GDM1 (cell line): Measurements from ENCODE around the gene IGFBP6.

Source experiments
- DNase-seq: peaks from one replicate; lab custom pipeline; 2025; lab: John Stamatoyannopoulos, UW

The IGFBP6 gene

DNA sequence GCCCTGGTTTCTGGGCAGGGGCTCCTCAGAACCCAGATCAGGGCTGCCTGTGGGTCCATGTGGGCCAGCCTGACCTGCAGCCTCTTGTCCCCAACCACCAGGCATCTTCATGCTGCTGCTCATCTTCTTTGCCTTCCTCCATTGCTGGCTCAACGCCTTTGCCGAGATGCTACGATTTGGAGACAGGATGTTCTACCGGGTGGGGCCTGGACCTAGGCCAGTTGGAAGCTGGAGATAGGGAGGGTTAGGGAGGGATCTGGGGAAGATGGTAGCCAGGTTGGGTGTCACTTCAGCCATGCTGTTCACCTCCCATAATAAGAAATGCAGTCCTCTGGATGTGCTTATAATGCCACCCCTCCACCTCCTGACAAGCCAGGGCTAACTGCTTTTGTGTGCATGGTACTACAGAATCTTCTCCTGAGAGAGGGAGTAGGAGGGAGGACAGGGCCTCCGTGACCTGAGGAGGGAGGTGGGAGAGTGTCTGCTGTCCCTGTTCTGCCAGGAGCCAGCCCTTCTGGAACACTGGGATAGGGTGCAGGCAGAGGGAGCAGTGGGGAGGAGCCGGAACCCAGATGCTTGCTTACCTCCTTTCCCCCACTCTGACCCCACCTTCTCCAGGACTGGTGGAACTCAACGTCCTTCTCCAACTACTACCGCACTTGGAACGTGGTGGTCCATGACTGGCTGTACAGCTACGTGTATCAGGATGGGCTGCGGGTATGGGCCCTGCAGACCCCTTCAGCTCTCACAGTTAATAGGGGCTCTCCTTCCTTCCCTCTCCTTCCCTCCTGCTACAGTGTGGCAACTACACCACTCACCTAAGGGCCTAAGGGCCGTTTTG is 23.4 kb downstream of the IGFBP6 start:
- DNase-seq: no peak

DNA sequence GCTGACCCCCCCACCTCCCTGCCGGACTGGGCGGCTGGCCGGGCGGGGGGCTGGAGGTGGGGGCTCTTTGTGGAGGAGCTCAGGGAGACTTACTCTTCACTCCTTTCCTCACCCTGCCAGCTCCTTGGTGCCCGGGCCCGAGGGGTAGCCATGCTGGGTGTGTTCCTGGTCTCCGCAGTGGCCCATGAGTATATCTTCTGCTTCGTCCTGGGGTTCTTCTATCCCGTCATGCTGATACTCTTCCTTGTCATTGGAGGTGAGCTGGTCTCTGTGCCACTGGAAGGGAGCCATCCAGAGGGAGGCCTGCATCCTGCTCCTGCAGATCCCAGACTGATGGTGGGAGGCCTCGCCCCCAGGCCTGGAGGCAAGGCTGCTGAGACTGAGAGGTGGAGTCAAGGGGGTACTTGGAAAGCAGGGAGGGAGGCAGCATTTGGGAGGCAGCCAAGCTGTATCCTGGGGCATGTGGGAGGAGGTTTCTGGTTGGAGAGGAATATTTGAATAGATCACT is 25.5 kb downstream of the IGFBP6 start:
- no peak for DNase-seq

DNA sequence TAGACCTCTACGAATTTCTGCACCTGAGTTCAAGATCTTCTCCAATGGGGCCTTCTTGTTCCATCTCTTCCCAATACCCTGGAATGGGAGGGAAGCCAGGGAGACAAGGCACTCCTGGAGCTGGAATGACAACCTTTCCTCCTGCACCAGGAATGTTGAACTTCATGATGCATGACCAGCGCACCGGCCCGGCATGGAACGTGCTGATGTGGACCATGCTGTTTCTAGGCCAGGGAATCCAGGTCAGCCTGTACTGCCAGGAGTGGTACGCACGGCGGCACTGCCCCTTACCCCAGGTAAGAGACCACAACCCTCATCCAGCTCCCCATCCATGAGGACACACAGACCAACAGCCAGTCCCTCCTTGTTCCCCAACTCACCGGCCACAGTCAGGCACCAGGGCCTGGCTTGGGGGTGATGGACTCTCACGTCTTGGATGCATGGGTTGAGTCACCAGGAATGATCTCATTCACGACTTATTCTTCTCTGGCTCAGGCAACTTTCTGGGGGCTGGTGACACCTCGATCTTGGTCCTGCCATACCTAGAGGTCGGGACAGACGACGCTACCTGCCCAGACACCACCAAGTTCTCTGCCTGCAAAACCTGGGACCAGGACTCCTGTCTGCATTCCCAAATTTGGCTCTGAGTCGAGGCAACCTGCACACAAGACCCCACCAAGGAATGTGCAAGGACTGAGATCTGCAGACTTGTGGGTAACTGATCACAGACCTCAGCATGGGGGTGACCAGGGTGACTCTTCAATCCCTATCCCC is 26.3 kb downstream of the IGFBP6 start:
- DNase-seq: no peak

DNA sequence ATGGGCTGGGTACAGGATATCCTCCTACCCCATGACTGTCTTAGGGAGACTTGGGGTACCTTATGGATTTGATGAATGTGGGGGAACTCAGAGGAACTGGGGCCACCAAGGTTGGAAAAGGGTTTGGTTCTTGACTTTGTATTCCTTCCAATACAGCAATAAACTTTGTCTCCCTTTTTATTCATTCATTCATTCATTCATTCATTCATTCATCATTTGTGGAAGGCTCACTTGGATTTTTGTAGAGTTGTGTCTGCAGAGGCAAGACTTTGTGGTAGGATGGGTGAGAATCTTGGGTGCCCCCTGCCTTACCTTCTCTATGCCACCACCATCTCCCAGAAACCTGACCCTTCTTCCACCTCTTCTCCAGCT is 26.9 kb downstream of the IGFBP6 start:
- DNase-seq: no peak

DNA sequence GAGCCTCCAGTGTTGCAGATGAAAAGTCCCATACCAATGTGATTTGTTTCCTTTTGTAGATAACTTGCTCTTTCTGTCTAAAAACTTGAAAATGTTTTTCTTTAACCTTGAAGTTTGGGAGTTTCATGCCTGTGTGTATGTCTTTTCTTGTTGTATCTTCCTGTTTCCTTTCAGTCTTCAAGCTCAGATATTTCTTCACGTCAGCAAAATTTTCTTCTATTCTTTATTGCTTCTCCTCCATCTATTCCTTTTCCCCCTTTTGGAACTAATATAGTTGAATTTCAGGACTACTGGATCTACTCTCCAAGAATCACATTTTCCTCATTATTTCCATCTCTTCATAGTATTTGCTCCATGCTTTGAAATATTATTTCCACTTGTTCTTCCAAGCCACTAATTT is 29.7 kb downstream of the IGFBP6 start:
- no peak for DNase-seq

DNA sequence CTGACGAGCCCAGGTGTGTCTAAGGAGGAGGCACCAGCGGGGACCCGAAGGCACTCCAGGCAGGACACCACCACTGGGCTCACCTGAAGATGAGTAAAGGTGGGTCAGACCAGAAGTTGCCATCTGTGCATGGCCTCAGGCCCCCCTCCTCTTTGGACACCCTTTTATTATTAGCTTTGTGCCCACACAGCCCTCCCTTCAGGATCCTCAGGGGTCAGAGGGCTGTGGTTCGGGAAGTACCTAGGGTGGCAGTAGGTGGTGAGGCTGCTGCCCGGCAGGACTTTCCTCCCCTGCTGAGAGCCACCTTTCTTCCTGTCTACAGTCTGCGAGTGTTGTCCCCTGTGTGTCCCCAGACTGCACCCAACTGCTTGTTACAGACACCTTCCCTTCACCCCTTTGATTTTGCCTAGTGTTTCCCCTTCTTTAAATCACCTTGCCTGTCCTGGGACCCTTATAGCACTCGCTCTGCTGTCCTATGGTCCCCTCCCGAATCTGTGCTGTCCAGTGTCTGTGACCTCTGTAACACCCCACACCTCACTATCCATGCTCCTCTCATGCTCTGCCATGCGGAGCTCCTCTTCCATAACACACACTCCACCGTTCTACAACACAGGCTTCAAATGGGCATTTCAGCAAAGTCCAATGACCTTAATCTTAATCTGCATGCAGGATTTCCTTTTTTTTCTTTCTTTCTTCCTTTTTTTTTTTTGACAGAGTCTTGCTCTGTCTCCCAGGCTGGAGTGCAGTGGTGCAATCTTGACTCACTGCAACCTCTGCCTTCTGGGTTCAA is 31.5 kb downstream of the IGFBP6 start:
- no peak for DNase-seq

DNA sequence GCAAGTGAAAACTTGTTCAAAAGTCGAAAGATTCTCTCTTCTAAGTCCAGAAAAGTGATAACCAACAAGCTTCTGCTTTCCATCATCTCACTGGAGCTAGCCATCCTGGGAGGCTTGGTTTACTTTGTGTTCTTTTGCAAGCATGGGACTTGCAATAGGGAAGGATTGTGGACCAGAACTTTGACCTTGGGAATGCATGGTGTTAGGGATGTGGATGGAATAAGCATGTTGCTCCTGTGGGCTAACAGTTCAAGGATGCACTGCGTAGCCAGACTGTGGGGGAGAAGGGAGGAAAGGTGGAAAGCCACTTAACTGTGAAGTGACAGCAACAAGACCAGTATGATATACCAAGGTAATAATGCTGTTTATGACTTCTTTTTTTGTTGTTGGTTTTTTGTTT is 34.4 kb downstream of the IGFBP6 start:
- DNase-seq: no peak

DNA sequence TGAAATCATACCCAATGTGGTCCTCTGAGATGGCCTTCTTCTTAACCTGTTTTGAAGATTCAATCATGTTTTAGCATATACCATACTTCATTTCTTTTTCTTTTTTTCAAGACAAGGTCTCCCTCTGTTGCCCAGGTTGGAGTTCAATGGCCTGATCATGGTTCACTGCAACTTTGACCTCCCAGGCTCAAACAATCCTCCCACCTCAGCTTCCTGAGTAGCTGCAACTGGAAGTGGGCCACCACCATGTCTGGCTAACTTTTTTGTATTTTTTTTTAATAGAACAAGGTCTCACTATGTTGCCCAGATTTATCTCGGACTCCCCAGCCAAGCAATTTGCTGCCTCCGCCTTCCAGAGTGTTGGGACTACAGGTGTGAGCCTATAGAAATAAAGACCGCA is 36.3 kb downstream of the IGFBP6 start:
- no peak for DNase-seq

DNA sequence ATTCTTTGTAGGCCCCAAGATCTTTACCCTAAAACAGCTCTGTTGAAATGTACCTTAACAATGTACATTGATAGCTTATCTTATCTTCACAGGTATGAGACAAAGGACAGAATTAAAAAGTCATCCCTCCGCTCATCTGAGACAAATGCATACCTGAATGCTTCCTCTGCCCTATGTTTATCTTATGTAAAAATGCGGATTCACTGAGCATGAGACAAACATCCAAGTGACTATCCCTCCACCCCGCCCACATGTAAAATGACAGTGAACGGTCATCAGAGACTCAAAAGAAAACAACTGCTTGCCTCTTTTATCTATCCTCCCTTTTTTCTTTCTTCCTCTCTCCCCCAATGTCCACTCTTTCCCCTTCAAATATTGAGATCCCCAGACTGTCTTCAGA is 45.9 kb downstream of the IGFBP6 start:
- no peak for DNase-seq

DNA sequence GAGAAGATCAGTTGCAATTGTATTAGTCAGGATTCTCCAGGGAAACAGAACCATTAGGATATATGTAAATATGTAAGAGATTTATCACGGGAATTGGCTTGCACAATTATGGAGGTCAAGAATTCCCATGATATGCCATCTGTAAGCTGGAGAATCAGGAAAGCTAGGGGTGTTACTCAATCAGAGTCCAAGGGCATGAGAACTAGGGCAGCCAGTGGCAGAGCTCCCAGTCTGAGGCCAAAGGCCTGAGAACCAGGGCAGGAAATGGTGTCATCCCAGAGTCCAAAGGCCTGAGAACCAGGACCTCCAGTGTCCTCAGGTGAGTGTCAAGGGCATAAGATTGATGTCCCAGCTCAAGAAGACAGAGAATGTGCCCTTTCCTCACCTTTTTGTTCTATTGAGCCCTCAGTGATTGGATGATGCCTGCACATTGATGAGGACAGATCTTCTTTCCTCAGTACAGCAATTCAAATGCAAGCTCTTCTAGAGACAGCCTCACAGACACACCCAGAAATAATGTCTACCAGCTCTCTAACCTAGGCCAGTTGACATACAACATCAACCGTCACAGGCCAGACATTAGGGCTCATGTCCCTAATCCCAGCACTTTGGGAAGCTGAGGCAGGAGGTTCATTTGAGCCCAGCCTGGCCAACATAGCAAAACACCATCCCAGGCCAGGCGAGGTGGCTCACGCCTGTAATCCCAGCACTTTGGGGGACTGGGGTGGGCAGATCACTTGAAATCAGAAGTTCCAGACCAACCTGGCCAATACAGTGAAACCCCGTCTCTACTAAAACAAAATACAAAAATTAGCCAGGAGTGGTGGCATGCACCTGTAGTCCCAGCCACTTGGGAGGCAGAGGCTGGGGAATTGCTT is 48.2 kb downstream of the IGFBP6 start:
- DNase-seq: no peak

DNA sequence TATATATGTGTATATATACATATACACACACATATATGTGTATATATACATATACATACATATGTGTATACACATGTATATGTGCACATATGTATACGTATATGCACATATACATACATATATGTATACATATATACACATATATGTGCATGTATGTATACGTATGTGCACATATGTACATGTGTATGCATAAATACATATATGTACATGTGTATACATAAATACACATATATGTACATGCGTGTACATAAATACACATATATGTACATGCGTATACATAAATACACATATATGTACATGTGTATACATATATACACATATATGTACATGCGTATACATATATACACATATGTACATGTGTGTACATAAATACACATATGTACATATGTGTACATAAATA is 49.7 kb downstream of the IGFBP6 start:
- no peak for DNase-seq

DNA sequence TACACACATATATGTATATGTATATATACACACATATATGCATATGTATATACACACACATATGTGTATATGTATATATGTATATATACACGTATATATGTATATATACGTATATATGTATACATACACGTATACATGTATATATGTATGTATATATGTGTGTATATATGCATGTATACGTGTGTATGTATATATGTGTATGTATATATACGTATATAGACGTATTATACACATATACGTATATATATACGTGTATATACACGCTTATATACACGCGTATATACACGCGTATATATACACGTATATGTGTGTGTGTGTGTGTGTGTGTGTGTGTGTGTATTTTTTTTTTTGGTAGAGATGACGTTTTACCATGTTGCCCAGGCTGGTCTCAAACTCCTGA is 50.2 kb downstream of the IGFBP6 start:
- DNase-seq: no peak

DNA sequence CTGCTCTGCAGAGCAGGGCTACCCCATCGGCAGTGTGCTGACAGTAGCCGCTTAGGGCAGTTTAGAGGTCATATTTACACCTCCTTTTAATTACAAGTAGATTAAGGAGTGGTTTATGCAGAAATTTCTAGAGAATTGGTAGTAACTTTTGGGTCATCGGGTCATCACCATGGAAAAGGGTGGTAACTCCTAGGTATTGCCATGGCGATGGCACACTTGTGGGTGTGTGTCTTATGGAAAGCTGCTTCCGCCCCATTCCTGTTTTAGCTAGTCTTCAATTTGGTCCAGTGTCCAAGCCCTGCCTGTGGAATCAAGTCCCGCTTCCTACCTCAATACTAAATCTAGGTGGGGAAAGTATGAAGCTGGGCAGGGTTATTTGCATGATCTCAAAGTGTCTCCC is 53.6 kb downstream of the IGFBP6 start:
- DNase-seq: no peak
